ENCODE results near the gene STAT5B. TPM values are rescaled to one million over a fixed set of nuclear protein-coding genes. Genes with fewer than 3 reads are reported as not detected.
"Not testable (repeated sequence)": the region's sequence is repeated elsewhere in the genome, so short reads cannot be mapped to it uniquely, and the experiment has no call there.

STAT5B gene
- total and polyA plus RNA-seq, 9 donors, result 27.0 to 41.1 (median 35.7) TPM

DNA sequence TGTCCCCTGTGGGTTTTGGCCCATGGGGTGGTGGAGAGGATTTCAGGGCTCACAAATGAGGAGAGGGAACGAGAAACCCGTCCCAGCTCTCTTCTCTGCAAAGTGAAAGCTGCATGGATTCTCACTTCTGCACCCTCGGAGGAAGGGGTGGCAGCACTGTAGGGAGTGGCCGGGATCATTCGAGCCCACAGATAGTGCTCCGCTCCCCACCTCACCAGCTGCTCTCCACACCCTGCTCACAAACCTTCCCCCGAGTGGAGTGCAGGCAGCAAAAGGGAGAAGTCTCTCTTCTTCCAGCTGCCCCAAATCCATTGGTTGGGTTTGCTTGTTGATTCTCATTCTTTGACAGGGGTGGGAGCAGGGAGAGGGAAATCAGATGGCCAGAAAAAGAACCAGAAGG, 32.3 kb upstream of the STAT5B start:
- Histone ChIP-seq H3K36me3 (ENCODE audit: control insufficient read depth, insufficient read depth, low read length) (peaks cover 60% of the 10 kb centered on the region), H3K27ac (ENCODE audit: low read length) (no peak overlapping the region), H3K4me1 (ENCODE audit: control insufficient read depth, insufficient read depth, low read length) (peaks cover 32% of the 10 kb centered on the region), H3K27me3 (ENCODE audit: control insufficient read depth, insufficient read depth, low read length) (no peaks in the 10 kb centered on the region), H3K9me3 (replicated peaks; ENCODE audit: control insufficient read depth, low read depth, low read length) (no peaks in the 10 kb centered on the region), H3K4me3 (ENCODE audit: low read length) (no peak overlapping the region)
- no CpG with 5 or more reads among the region's 7 CpGs for WGBS (ENCODE audit: insufficient coverage)
- no peak for DNase-seq

GRCh38 chr17:42307362-42307927, 31.3 kb upstream of the STAT5B start:
- peaks cover 67% of the 10 kb centered on the region for H3K36me3 ChIP-seq (ENCODE audit: control insufficient read depth, insufficient read depth, low read length)
- no peak overlapping the region for H3K27ac ChIP-seq (ENCODE audit: low read length)
- H3K9me3 ChIP-seq (replicated peaks; ENCODE audit: control insufficient read depth, low read depth, low read length), result no peaks in the 10 kb centered on the region
- H3K4me1 ChIP-seq (ENCODE audit: control insufficient read depth, insufficient read depth, low read length), result peaks cover 27% of the 10 kb centered on the region
- H3K27me3 ChIP-seq (ENCODE audit: control insufficient read depth, insufficient read depth, low read length), result no peaks in the 10 kb centered on the region
- no peak for DNase-seq
- 92% methylated on average over 15 of the region's 19 CpGs for WGBS (ENCODE audit: insufficient coverage)
- no peak overlapping the region for H3K4me3 ChIP-seq (ENCODE audit: low read length)

DNA sequence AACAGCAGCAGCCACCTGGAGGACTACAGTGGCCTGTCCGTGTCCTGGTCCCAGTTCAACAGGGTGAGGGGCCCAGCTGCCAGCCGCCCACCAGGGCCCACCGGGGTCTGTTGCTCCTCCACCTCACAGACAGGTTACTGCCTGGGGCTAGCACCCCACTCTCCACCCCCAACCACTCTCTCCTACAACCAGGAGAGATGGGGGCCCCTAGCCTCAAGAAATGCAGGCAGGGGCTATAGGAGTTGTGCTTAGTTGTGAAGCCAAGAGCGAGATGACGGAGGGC, 30.1 kb upstream of the STAT5B start:
- 75% methylated on average over 2 of the region's 5 CpGs for WGBS (ENCODE audit: insufficient coverage)
- Histone ChIP-seq H3K36me3 (ENCODE audit: control insufficient read depth, insufficient read depth, low read length) (peaks cover 76% of the 10 kb centered on the region), H3K27me3 (ENCODE audit: control insufficient read depth, insufficient read depth, low read length) (no peaks in the 10 kb centered on the region), H3K4me1 (ENCODE audit: control insufficient read depth, insufficient read depth, low read length) (peaks cover 15% of the 10 kb centered on the region), H3K9me3 (replicated peaks; ENCODE audit: control insufficient read depth, low read depth, low read length) (no peaks in the 10 kb centered on the region), H3K27ac (ENCODE audit: low read length) (no peak overlapping the region), H3K4me3 (ENCODE audit: low read length) (no peak overlapping the region)
- no peak for DNase-seq

GRCh38 chr17:42305543-42306384, 29.6 kb upstream of the STAT5B start:
- 83% methylated on average over 9 of the region's 18 CpGs for WGBS (ENCODE audit: insufficient coverage)
- Histone ChIP-seq H3K27ac (ENCODE audit: low read length) (no peak overlapping the region), H3K9me3 (replicated peaks; ENCODE audit: control insufficient read depth, low read depth, low read length) (no peaks in the 10 kb centered on the region)

DNA sequence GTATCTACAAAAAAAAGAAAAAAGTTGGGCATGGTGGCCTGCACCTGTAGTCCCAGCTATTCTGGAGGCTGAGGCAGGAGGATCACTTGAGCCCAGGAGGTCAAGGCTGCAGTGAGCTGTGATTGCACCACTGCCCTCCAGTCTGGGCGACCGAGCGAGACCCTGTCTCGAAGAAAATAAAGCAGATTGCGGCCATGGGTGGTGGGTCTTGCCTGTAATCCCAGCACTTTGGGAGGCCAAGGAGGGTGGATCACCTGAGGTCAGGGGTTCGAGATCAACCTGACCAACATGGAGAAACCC, 28.8 kb upstream of the STAT5B start:
- whole genome bisulfite sequencing (ENCODE audit: insufficient coverage), result 88% methylated on average over 1 of the region's 6 CpGs
- DNase-seq, result not testable (repeated sequence)

More at GRCh38 chr17:42305543-42306384, 29.6 kb upstream of the STAT5B start:
- Histone ChIP-seq H3K4me1 (ENCODE audit: control insufficient read depth, insufficient read depth, low read length) (peaks cover 10% of the 10 kb centered on the region), H3K36me3 (ENCODE audit: control insufficient read depth, insufficient read depth, low read length) (peaks cover 76% of the 10 kb centered on the region), H3K27me3 (ENCODE audit: control insufficient read depth, insufficient read depth, low read length) (no peaks in the 10 kb centered on the region), H3K4me3 (ENCODE audit: low read length) (no peak overlapping the region)
- no peak for DNase-seq

DNA sequence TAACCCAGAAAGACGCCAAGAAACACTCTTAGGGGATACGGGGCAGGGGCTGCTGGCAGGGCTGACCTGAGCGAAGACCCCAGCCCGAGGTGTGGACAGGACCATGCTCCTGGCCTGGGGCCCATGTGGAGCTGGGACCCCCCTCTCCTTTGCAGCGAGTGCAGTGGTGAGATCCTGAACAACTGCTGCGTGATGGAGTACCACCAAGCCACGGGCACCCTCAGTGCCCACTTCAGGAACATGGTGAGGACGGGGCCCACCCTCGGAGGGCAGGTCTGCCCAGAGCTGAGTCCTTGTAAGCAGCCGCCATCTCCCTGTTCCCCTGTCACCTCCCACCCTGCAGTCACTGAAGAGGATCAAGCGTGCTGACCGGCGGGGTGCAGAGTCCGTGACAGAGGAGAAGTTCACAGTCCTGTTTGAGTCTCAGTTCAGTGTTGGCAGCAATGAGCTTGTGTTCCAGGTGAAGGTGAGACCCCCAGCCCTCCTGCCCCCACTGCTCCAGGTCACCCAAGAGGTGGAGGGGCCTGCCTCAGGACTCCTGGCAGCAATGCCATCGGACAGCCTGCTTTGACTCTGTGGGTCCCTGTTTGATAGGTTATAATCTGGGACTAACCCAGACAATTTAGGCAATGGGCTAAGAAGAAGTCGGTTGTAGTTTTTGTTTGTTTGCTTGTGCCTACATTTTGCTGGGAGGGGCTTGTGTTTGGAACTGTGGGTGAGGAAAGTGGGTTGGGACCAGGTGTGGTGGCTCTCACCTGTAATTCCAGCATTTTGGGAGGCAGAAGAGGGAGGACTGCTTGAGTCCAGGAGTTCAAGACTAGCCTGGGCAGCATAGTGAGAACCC, 28.2 kb upstream of the STAT5B start:
- WGBS (ENCODE audit: insufficient coverage), result 97% methylated on average over 15 of the region's 16 CpGs
- H3K4me1 ChIP-seq (ENCODE audit: control insufficient read depth, insufficient read depth, low read length), result peaks cover 3% of the 10 kb centered on the region
- no peak for DNase-seq
- H3K36me3 ChIP-seq (ENCODE audit: control insufficient read depth, insufficient read depth, low read length), result peaks cover 70% of the 10 kb centered on the region
- H3K27me3 ChIP-seq (ENCODE audit: control insufficient read depth, insufficient read depth, low read length), result no peaks in the 10 kb centered on the region
- H3K9me3 ChIP-seq (replicated peaks; ENCODE audit: control insufficient read depth, low read depth, low read length), result no peaks in the 10 kb centered on the region
- no peak overlapping the region for H3K27ac ChIP-seq (ENCODE audit: low read length)
- no peak overlapping the region for H3K4me3 ChIP-seq (ENCODE audit: low read length)

More for the DNA sequence above, 28.8 kb upstream of the STAT5B start:
- not testable (repeated sequence) for H3K27ac ChIP-seq (ENCODE audit: low read length); H3K4me3 ChIP-seq (ENCODE audit: low read length); H3K27me3 ChIP-seq (ENCODE audit: control insufficient read depth, insufficient read depth, low read length); H3K4me1 ChIP-seq (ENCODE audit: control insufficient read depth, insufficient read depth, low read length); H3K9me3 ChIP-seq (replicated peaks; ENCODE audit: control insufficient read depth, low read depth, low read length)
- H3K36me3 ChIP-seq (ENCODE audit: control insufficient read depth, insufficient read depth, low read length), result peaks cover 72% of the 10 kb centered on the region

DNA sequence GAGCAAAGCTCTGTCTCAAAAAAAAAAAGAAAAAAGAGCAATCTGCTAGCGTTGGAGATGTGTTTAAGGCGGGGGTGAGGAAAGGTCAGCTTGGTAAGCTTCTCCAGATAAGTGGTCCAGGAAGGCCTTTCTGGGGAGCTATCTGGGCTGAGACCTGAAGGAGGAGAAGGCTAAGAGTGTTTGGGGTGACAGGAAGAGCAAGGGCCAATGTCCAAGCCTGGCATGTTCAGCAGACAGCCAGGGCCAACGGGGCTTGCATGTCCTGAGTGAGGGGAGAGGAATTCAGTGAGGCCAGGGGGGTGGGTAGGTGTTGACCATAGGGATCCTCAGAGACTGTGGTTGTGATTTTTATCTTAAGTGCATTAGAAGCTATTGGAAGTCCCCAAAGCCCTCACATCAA, 27.5 kb upstream of the STAT5B start:
- Histone ChIP-seq H3K36me3 (ENCODE audit: control insufficient read depth, insufficient read depth, low read length) (peaks cover 67% of the 10 kb centered on the region), H3K27ac (ENCODE audit: low read length) (no peak overlapping the region), H3K9me3 (replicated peaks; ENCODE audit: control insufficient read depth, low read depth, low read length) (no peaks in the 10 kb centered on the region), H3K4me3 (ENCODE audit: low read length) (no peak overlapping the region), H3K4me1 (ENCODE audit: control insufficient read depth, insufficient read depth, low read length) (peaks cover 3% of the 10 kb centered on the region), H3K27me3 (ENCODE audit: control insufficient read depth, insufficient read depth, low read length) (no peaks in the 10 kb centered on the region)
- DNase-seq, result no peak
- WGBS (ENCODE audit: insufficient coverage), result 76% methylated on average over 3 of the region's 3 CpGs

GRCh38 chr17:42301022-42301421, 24.8 kb upstream of the STAT5B start:
- no peaks in the 10 kb centered on the region for H3K9me3 ChIP-seq (replicated peaks; ENCODE audit: control insufficient read depth, low read depth, low read length)
- H3K27ac ChIP-seq (ENCODE audit: low read length), result no peak overlapping the region
- H3K4me3 ChIP-seq (ENCODE audit: low read length), result no peak overlapping the region
- WGBS (ENCODE audit: insufficient coverage), result 82% methylated on average over 6 of the region's 9 CpGs
- no peaks in the 10 kb centered on the region for H3K4me1 ChIP-seq (ENCODE audit: control insufficient read depth, insufficient read depth, low read length)
- DNase-seq, result no peak
- H3K27me3 ChIP-seq (ENCODE audit: control insufficient read depth, insufficient read depth, low read length), result no peaks in the 10 kb centered on the region
- peaks cover 56% of the 10 kb centered on the region for H3K36me3 ChIP-seq (ENCODE audit: control insufficient read depth, insufficient read depth, low read length)

GRCh38 chr17:42299913-42300312, 23.7 kb upstream of the STAT5B start:
- H3K27ac ChIP-seq (ENCODE audit: low read length); DNase-seq; H3K9me3 ChIP-seq (replicated peaks; ENCODE audit: control insufficient read depth, low read depth, low read length); H3K4me3 ChIP-seq (ENCODE audit: low read length); H3K27me3 ChIP-seq (ENCODE audit: control insufficient read depth, insufficient read depth, low read length); H3K4me1 ChIP-seq (ENCODE audit: control insufficient read depth, insufficient read depth, low read length): not testable (repeated sequence)
- WGBS (ENCODE audit: insufficient coverage), result no CpG with 5 or more reads among the region's 17 CpGs
- peaks cover 60% of the 10 kb centered on the region for H3K36me3 ChIP-seq (ENCODE audit: control insufficient read depth, insufficient read depth, low read length)

DNA sequence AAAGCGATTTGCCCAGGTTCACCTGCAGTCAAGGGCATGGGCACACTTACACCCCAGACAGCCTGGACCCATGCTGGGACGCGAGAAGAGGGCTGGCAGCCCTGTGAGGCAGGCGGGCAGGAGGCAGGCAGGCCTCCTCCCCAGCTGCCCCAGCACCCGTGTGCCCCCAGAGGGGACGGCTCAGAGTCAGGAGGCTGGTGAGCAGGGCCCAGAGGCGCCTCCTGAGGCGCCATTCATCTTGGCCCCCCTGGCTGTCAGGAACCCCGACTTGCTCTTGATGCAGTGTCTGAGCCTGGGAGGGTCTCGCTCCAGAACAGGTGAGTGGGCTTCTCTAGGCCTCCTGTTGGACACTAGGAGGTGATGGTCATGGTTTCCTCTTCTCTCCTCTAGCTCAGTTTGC, 23.2 kb upstream of the STAT5B start:
- not testable (repeated sequence) for H3K4me1 ChIP-seq (ENCODE audit: control insufficient read depth, insufficient read depth, low read length); DNase-seq
- H3K36me3 ChIP-seq (ENCODE audit: control insufficient read depth, insufficient read depth, low read length), result peaks cover 62% of the 10 kb centered on the region

More for the DNA sequence above, 23.2 kb upstream of the STAT5B start:
- not testable (repeated sequence) for H3K27ac ChIP-seq (ENCODE audit: low read length); H3K27me3 ChIP-seq (ENCODE audit: control insufficient read depth, insufficient read depth, low read length); H3K4me3 ChIP-seq (ENCODE audit: low read length); H3K9me3 ChIP-seq (replicated peaks; ENCODE audit: control insufficient read depth, low read depth, low read length)
- 86% methylated on average over 9 of the region's 10 CpGs for WGBS (ENCODE audit: insufficient coverage)
